Measurements from ENCODE around the gene CRISPLD2. TPM values are rescaled to one million over a fixed set of nuclear protein-coding genes. Genes with fewer than 3 reads are reported as not detected.
A peak's percentile ranks its signal among the peaks of the same experiment; 100 is the strongest.

The CRISPLD2 gene
- total RNA-seq, 1 donor from 2014 or later = 9.0 TPM

GRCh38 chr16:84883301-84883700 is 63.5 kb downstream of the CRISPLD2 start:
- H3K9me3 Mint-ChIP-seq (ENCODE audit: unreplicated experiment) = peaks cover 2% of the 10 kb centered on the region
- peaks cover 10% of the 10 kb centered on the region for H3K36me3 Mint-ChIP-seq (ENCODE audit: unreplicated experiment)
- no peak for DNase-seq

GRCh38 chr16:84884246-84884595 is 64.4 kb downstream of the CRISPLD2 start:
- no peak for TF ChIP-seq CTCF (IDR thresholded peaks at IDR 0.05; ENCODE audit: partially characterized antibody, unreplicated experiment)
- Mint-ChIP-seq H3K9me3 (ENCODE audit: unreplicated experiment) (peaks cover 2% of the 10 kb centered on the region), H3K36me3 (ENCODE audit: unreplicated experiment) (peaks cover 10% of the 10 kb centered on the region), H3K4me3 (ENCODE audit: unreplicated experiment) (peak overlapping the region; percentile 7), H3K27me3 (ENCODE audit: unreplicated experiment) (peaks cover 2% of the 10 kb centered on the region), H3K4me1 (ENCODE audit: low read depth, unreplicated experiment) (peaks cover 14% of the 10 kb centered on the region), H3K27ac (ENCODE audit: unreplicated experiment) (peak overlapping the region; percentile 15)
- DNase-seq = no peak

More at GRCh38 chr16:84883301-84883700, 63.5 kb downstream of the CRISPLD2 start:
- Mint-ChIP-seq H3K4me3 (ENCODE audit: unreplicated experiment) (no peak overlapping the region), H3K4me1 (ENCODE audit: low read depth, unreplicated experiment) (peaks cover 14% of the 10 kb centered on the region), H3K27me3 (ENCODE audit: unreplicated experiment) (peaks cover 1% of the 10 kb centered on the region), H3K27ac (ENCODE audit: unreplicated experiment) (no peak overlapping the region)
- TF ChIP-seq CTCF (IDR thresholded peaks at IDR 0.05; ENCODE audit: partially characterized antibody, unreplicated experiment) = no peak

- peak; percentile 31 for DNase-seq
- peaks cover 2% of the 10 kb centered on the region for H3K9me3 Mint-ChIP-seq (ENCODE audit: unreplicated experiment)
- peak overlapping the region; percentile 7 for H3K4me3 Mint-ChIP-seq (ENCODE audit: unreplicated experiment)
- TF ChIP-seq CTCF (IDR thresholded peaks at IDR 0.05; ENCODE audit: partially characterized antibody, unreplicated experiment) = no peak
- peaks cover 14% of the 10 kb centered on the region for H3K4me1 Mint-ChIP-seq (ENCODE audit: low read depth, unreplicated experiment)
- H3K27me3 Mint-ChIP-seq (ENCODE audit: unreplicated experiment) = peaks cover 2% of the 10 kb centered on the region
- peak overlapping the region; percentile 15 for H3K27ac Mint-ChIP-seq (ENCODE audit: unreplicated experiment)
- H3K36me3 Mint-ChIP-seq (ENCODE audit: unreplicated experiment) = peaks cover 10% of the 10 kb centered on the region
Measured at GRCh38 chr16:84884596-84885341, 65.0 kb downstream of the CRISPLD2 start.

GRCh38 chr16:84885342-84885910 is 65.6 kb downstream of the CRISPLD2 start:
- TF ChIP-seq CTCF (IDR thresholded peaks at IDR 0.05; ENCODE audit: partially characterized antibody, unreplicated experiment) = no peak
- Mint-ChIP-seq H3K4me3 (ENCODE audit: unreplicated experiment) (no peak overlapping the region), H3K36me3 (ENCODE audit: unreplicated experiment) (peaks cover 10% of the 10 kb centered on the region), H3K4me1 (ENCODE audit: low read depth, unreplicated experiment) (peaks cover 14% of the 10 kb centered on the region), H3K27ac (ENCODE audit: unreplicated experiment) (no peak overlapping the region), H3K9me3 (ENCODE audit: unreplicated experiment) (peaks cover 2% of the 10 kb centered on the region), H3K27me3 (ENCODE audit: unreplicated experiment) (peaks cover 2% of the 10 kb centered on the region)
- no peak for DNase-seq

GRCh38 chr16:84886497-84887090 is 66.8 kb downstream of the CRISPLD2 start:
- H3K27me3 Mint-ChIP-seq (ENCODE audit: unreplicated experiment) = peaks cover 2% of the 10 kb centered on the region
- peaks cover 21% of the 10 kb centered on the region for H3K4me1 Mint-ChIP-seq (ENCODE audit: low read depth, unreplicated experiment)
- peaks cover 3% of the 10 kb centered on the region for H3K9me3 Mint-ChIP-seq (ENCODE audit: unreplicated experiment)
- peaks cover 5% of the 10 kb centered on the region for H3K36me3 Mint-ChIP-seq (ENCODE audit: unreplicated experiment)
- H3K4me3 Mint-ChIP-seq (ENCODE audit: unreplicated experiment) = no peak overlapping the region
- no peak for DNase-seq
- TF ChIP-seq CTCF (IDR thresholded peaks at IDR 0.05; ENCODE audit: partially characterized antibody, unreplicated experiment) = no peak
- H3K27ac Mint-ChIP-seq (ENCODE audit: unreplicated experiment) = no peak overlapping the region
